Measurements from ENCODE around the gene ERRFI1. TPM values are rescaled to one million over a fixed set of nuclear protein-coding genes. Genes with fewer than 3 reads are reported as not detected.

ERRFI1 gene
- total RNA-seq, 1 donor from 2014 or later = 61.5 TPM

GRCh38 chr1:8006037-8006963 is 19.8 kb downstream of the ERRFI1 start:
- Histone ChIP-seq H3K4me3 (ENCODE audit: low read depth, low read length) (no peak overlapping the region), H3K36me3 (ENCODE audit: control insufficient read depth, insufficient read depth, low read length) (peaks cover 4% of the 10 kb centered on the region), H3K27me3 (ENCODE audit: control insufficient read depth, insufficient read depth, low read length) (no peaks in the 10 kb centered on the region)
- no peak for TF ChIP-seq CTCF (IDR thresholded peaks at IDR 0.05; ENCODE audit: insufficient read depth, low read length, poor library complexity, severe bottlenecking)
- no peak for DNase-seq (ENCODE audit: low read depth)

GRCh38 chr1:8004803-8005573 is 21.1 kb downstream of the ERRFI1 start:
- no peak for DNase-seq (ENCODE audit: low read depth)
- Histone ChIP-seq H3K36me3 (ENCODE audit: control insufficient read depth, insufficient read depth, low read length) (peaks cover under 1% of the 10 kb centered on the region), H3K4me3 (ENCODE audit: low read depth, low read length) (no peak overlapping the region), H3K27me3 (ENCODE audit: control insufficient read depth, insufficient read depth, low read length) (no peaks in the 10 kb centered on the region)
- no peak for TF ChIP-seq CTCF (IDR thresholded peaks at IDR 0.05; ENCODE audit: insufficient read depth, low read length, poor library complexity, severe bottlenecking)

- H3K36me3 ChIP-seq (ENCODE audit: control insufficient read depth, insufficient read depth, low read length) = no peaks in the 10 kb centered on the region
- H3K27me3 ChIP-seq (ENCODE audit: control insufficient read depth, insufficient read depth, low read length) = no peaks in the 10 kb centered on the region
- no peak for DNase-seq (ENCODE audit: low read depth)
- no peak for TF ChIP-seq CTCF (IDR thresholded peaks at IDR 0.05; ENCODE audit: insufficient read depth, low read length, poor library complexity, severe bottlenecking)
- H3K4me3 ChIP-seq (ENCODE audit: low read depth, low read length) = no peak overlapping the region
Observed at GRCh38 chr1:8004113-8004802, 21.9 kb downstream of the ERRFI1 start.

- Histone ChIP-seq H3K27me3 (ENCODE audit: control insufficient read depth, insufficient read depth, low read length) (no peaks in the 10 kb centered on the region), H3K4me3 (ENCODE audit: low read depth, low read length) (no peak overlapping the region), H3K36me3 (ENCODE audit: control insufficient read depth, insufficient read depth, low read length) (no peaks in the 10 kb centered on the region)
- DNase-seq (ENCODE audit: low read depth) = no peak
- TF ChIP-seq CTCF (IDR thresholded peaks at IDR 0.05; ENCODE audit: insufficient read depth, low read length, poor library complexity, severe bottlenecking) = no peak
Observed at GRCh38 chr1:8003438-8004112, 22.5 kb downstream of the ERRFI1 start.

GRCh38 chr1:8002921-8003320 is 23.2 kb downstream of the ERRFI1 start:
- Histone ChIP-seq H3K36me3 (ENCODE audit: control insufficient read depth, insufficient read depth, low read length) (no peaks in the 10 kb centered on the region), H3K4me3 (ENCODE audit: low read depth, low read length) (no peak overlapping the region), H3K27me3 (ENCODE audit: control insufficient read depth, insufficient read depth, low read length) (no peaks in the 10 kb centered on the region)
- DNase-seq (ENCODE audit: low read depth) = no peak
- no peak for TF ChIP-seq CTCF (IDR thresholded peaks at IDR 0.05; ENCODE audit: insufficient read depth, low read length, poor library complexity, severe bottlenecking)

Measured in kidney epithelial cell (primary cell).